ENCODE data around the gene FEV. TPM values are rescaled to one million over a fixed set of nuclear protein-coding genes. Genes with fewer than 3 reads are reported as not detected.

The FEV gene
- total and polyA plus RNA-seq, 2 donors (not counting 3 experiments of a cell fraction or from before 2014, with no cell fraction given) = not detected

DNA sequence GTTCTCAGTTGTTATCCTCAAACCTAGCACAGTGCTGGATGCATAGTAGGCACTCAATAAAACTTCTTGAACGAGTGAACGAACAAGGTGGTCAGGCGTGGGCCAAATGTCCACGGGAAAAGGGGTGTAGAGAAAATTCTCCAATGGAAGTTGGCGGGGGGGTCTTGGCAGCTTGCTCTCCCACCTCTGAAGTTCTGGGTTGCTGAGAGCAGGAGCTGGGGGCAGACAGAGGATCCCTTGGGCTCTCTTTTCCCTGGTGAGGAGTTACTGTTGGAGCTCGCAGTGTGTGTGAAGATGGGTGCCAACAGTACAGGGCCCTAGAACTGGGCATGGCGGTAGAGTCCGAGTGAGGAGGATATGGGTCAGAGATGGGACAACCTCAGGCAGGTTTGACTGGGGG lies 10.6 kb upstream of the FEV start:
- no TSS peak for BruUV-seq (replicated peaks)
- ChIA-PET POLR2A (interaction anchor here (0.6 kb wide), 1 partner anchor 146 kb away, joined by 3 read pairs; no protein-coding TSS in a partner anchor), CTCF (interaction anchor here (0.6 to 10.4 kb wide), 20 partner anchors 8 to 588 kb away, joined by 3 to 164 read pairs (median 6); partner anchors contain the start of genes CDK5R2, FEV and IHH)
- Histone ChIP-seq H3K9me1 (replicated peaks; ENCODE audit: control insufficient read depth, extremely low read depth, insufficient read depth, low read length) (no peaks in the 10 kb centered on the region), H2AFZ (ENCODE audit: low read depth, low read length) (no peak overlapping the region), H3K4me1 (ENCODE audit: control insufficient read depth, extremely low read depth, insufficient read depth, low read length) (peaks cover 5% of the 10 kb centered on the region), H3K36me3 (ENCODE audit: control insufficient read depth in 2 of 2, extremely low read depth in 1 of 2, insufficient read depth in 2 of 2, low read length in 2 of 2) (no peaks in the 10 kb centered on the region), H3K4me3 (replicated peaks in 1 of 3; ENCODE audit: insufficient read depth in 1 of 3, low read depth in 1 of 3, low read length in 3 of 3) (no peak overlapping the region), H3K27me3 (ENCODE audit: control insufficient read depth in 2 of 2, insufficient read depth in 2 of 2, low read length in 2 of 2) (peaks cover 79 to 83% of the 10 kb centered on the region in 2 experiments), H3K27ac (ENCODE audit: insufficient read depth, low read depth, low read length) (no peak overlapping the region), H3K9ac (replicated peaks; ENCODE audit: extremely low read depth, insufficient read depth, low read length) (no peak overlapping the region), H3K9me3 (replicated peaks; ENCODE audit: control insufficient read depth, insufficient read depth, low read length) (no peaks in the 10 kb centered on the region), H3K79me2 (ENCODE audit: control insufficient read depth, insufficient read depth, low read length) (no peaks in the 10 kb centered on the region), H3K4me2 (ENCODE audit: insufficient read depth, low read length) (no peak overlapping the region), H4K20me1 (replicated peaks; ENCODE audit: control insufficient read depth, extremely low read depth, insufficient read depth, low read length) (no peaks in the 10 kb centered on the region)
- no peak for FAIRE-seq
- TF ChIP-seq, protein P1, sequence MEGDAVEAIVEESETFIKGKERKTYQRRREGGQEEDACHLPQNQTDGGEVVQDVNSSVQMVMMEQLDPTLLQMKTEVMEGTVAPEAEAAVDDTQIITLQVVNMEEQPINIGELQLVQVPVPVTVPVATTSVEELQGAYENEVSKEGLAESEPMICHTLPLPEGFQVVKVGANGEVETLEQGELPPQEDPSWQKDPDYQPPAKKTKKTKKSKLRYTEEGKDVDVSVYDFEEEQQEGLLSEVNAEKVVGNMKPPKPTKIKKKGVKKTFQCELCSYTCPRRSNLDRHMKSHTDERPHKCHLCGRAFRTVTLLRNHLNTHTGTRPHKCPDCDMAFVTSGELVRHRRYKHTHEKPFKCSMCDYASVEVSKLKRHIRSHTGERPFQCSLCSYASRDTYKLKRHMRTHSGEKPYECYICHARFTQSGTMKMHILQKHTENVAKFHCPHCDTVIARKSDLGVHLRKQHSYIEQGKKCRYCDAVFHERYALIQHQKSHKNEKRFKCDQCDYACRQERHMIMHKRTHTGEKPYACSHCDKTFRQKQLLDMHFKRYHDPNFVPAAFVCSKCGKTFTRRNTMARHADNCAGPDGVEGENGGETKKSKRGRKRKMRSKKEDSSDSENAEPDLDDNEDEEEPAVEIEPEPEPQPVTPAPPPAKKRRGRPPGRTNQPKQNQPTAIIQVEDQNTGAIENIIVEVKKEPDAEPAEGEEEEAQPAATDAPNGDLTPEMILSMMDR (IDR thresholded peaks at IDR 0.05; ENCODE audit: extremely low read depth in 1 of 2, insufficient read depth in 1 of 2, low read depth in 1 of 2, low read length in 2 of 2) = no peak
- TF ChIP-seq POLR2AphosphoS5 (IDR thresholded peaks at IDR 0.05; ENCODE audit: insufficient read depth, low read depth, low read length) = no peak
- TF ChIP-seq JUN (IDR thresholded peaks at IDR 0.05; ENCODE audit: borderline replicate concordance, insufficient read depth, insufficient read length, low read depth) = no peak
- TF ChIP-seq MYC (IDR thresholded peaks at IDR 0.05; ENCODE audit: low read depth, low read length) = no peak
- no peak for TF ChIP-seq EZH2 (IDR thresholded peaks at IDR 0.05; ENCODE audit: borderline replicate concordance, low read depth, low read length, severe bottlenecking)
- TF ChIP-seq, protein P2, sequence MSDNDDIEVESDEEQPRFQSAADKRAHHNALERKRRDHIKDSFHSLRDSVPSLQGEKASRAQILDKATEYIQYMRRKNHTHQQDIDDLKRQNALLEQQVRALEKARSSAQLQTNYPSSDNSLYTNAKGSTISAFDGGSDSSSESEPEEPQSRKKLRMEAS (IDR thresholded peaks at IDR 0.05; ENCODE audit: insufficient read depth, insufficient read length) = no peak
- dilution Hi-C loops (cut with MboI; ENCODE audit: extremely low pct_ligation_motif_present, low sequenced_read_pairs) (no loop called here), intact Hi-C loops (cut with micrococcal nuclease) (no loop called here)
- DNase-seq (ENCODE audit: low read depth, low spot score) = no peak
